ENCODE data around the gene PRKAG3.

The PRKAG3 gene

GRCh38 chr2:218837495-218837894 lies 5.9 kb upstream of the PRKAG3 start:
- DNase-seq: no peak

- DNase-seq: no peak
Observed at GRCh38 chr2:218834685-218835084, 3.1 kb upstream of the PRKAG3 start.

GRCh38 chr2:218833023-218833609 lies 1.5 kb upstream of the PRKAG3 start:
- no peak for DNase-seq

GRCh38 chr2:218832520-218832919 lies 917 bp upstream of the PRKAG3 start:
- DNase-seq: no peak

- DNase-seq: no peak
Observed at GRCh38 chr2:218832081-218832480, 478 bp upstream of the PRKAG3 start.

GRCh38 chr2:218830526-218831306 lies 887 bp downstream of the PRKAG3 start:
- DNase-seq: no peak

- DNase-seq: no peak
Observed at GRCh38 chr2:218829868-218830451, 1.6 kb downstream of the PRKAG3 start.

GRCh38 chr2:218828477-218828778 lies 3.2 kb downstream of the PRKAG3 start:
- no peak for DNase-seq

- no peak for DNase-seq
Observed at GRCh38 chr2:218827701-218828476, 3.7 kb downstream of the PRKAG3 start.

GRCh38 chr2:218826791-218827190 lies 4.8 kb downstream of the PRKAG3 start:
- DNase-seq: no peak

- DNase-seq: no peak
Observed at GRCh38 chr2:218824004-218824403, 7.6 kb downstream of the PRKAG3 start.

- DNase-seq: no peak
Observed at GRCh38 chr2:218823196-218823855, 8.3 kb downstream of the PRKAG3 start.

- DNase-seq: no peak
Observed at GRCh38 chr2:218822622-218823021, 9.0 kb downstream of the PRKAG3 start.

- no peak for DNase-seq
Observed at GRCh38 chr2:218821605-218822211, 9.9 kb downstream of the PRKAG3 start.

- DNase-seq: no peak
Observed at GRCh38 chr2:218820746-218821369, 10.7 kb downstream of the PRKAG3 start.

GRCh38 chr2:218819093-218819492 lies 12.5 kb downstream of the PRKAG3 start:
- no peak for DNase-seq

GRCh38 chr2:218816561-218817011 lies 15.0 kb downstream of the PRKAG3 start:
- DNase-seq: no peak

- no peak for DNase-seq
Observed at GRCh38 chr2:218815649-218816048, 16.0 kb downstream of the PRKAG3 start.

- no peak for DNase-seq
Observed at GRCh38 chr2:218815244-218815637, 16.4 kb downstream of the PRKAG3 start.

GRCh38 chr2:218814540-218815243 lies 16.9 kb downstream of the PRKAG3 start:
- no peak for DNase-seq

- DNase-seq: no peak
Observed at GRCh38 chr2:218813771-218814460, 17.7 kb downstream of the PRKAG3 start.

All from NCI-H2029 (cell line).